ENCODE measurements around the gene OR2B2. TPM values are rescaled to one million over a fixed set of nuclear protein-coding genes. Genes with fewer than 3 reads are reported as not detected.
A peak's percentile ranks its signal among the peaks of the same experiment; 100 is the strongest.

OR2B2 gene
- total RNA-seq, 1 donor from 2014 or later = not detected

DNA sequence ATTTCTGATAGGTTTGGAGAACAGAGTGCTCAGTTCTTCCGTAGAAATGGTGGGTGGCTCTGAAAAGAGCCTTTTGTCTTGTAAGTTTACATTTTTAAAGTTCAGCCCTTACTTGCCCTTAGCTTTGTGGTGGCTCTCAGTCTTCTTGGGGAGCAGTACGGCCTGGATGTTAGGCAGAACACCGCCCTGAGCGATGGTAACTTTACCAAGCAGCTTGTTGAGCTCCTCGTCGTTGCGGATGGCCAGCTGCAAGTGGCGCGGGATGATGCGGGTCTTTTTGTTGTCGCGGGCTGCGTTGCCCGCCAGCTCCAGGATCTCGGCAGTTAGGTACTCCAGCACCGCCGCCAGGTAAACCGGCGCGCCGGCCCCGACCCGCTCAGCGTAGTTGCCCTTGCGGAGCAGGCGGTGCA, 19.5 kb downstream of the OR2B2 start:
- TF ChIP-seq, protein P1, sequence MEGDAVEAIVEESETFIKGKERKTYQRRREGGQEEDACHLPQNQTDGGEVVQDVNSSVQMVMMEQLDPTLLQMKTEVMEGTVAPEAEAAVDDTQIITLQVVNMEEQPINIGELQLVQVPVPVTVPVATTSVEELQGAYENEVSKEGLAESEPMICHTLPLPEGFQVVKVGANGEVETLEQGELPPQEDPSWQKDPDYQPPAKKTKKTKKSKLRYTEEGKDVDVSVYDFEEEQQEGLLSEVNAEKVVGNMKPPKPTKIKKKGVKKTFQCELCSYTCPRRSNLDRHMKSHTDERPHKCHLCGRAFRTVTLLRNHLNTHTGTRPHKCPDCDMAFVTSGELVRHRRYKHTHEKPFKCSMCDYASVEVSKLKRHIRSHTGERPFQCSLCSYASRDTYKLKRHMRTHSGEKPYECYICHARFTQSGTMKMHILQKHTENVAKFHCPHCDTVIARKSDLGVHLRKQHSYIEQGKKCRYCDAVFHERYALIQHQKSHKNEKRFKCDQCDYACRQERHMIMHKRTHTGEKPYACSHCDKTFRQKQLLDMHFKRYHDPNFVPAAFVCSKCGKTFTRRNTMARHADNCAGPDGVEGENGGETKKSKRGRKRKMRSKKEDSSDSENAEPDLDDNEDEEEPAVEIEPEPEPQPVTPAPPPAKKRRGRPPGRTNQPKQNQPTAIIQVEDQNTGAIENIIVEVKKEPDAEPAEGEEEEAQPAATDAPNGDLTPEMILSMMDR (conservative IDR thresholded peaks at IDR 0.05; ENCODE audit: low read depth, low read length) = no peak
- no peak for DNase-seq (ENCODE audit: low read depth)
- peak overlapping the region; percentile 71 for H3K4me3 ChIP-seq (ENCODE audit: low read depth, low read length)

DNA sequence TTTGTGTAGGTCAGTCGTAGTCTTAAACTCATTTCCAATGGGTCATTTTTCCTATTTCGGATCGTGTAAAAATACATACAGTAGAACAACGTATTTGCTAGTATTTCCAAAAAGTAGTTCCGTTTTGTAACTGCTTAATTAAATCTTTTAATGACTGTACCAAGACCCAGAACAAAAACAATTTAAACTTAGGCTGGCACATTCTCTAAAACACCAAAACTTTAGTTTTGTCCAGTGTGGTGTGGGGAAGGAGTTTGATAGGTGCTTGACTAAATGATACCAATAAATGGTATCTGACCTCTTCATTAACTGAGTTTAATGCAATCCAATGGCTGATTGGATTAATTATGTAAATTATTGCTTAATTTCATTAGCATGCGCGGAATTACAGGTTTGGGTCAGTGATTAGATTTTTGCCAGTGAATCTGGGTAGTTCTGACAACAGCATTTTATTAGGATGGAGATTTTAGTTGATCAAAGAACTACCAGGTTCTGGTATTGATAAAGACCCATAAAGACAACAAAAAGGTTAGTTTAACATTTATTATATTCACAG, 20.8 kb downstream of the OR2B2 start:
- peak overlapping the region; percentile 58 for H3K4me3 ChIP-seq (ENCODE audit: low read depth, low read length)
- TF ChIP-seq, protein P1 (conservative IDR thresholded peaks at IDR 0.05; ENCODE audit: low read depth, low read length) = no peak
- no peak for DNase-seq (ENCODE audit: low read depth)

DNA sequence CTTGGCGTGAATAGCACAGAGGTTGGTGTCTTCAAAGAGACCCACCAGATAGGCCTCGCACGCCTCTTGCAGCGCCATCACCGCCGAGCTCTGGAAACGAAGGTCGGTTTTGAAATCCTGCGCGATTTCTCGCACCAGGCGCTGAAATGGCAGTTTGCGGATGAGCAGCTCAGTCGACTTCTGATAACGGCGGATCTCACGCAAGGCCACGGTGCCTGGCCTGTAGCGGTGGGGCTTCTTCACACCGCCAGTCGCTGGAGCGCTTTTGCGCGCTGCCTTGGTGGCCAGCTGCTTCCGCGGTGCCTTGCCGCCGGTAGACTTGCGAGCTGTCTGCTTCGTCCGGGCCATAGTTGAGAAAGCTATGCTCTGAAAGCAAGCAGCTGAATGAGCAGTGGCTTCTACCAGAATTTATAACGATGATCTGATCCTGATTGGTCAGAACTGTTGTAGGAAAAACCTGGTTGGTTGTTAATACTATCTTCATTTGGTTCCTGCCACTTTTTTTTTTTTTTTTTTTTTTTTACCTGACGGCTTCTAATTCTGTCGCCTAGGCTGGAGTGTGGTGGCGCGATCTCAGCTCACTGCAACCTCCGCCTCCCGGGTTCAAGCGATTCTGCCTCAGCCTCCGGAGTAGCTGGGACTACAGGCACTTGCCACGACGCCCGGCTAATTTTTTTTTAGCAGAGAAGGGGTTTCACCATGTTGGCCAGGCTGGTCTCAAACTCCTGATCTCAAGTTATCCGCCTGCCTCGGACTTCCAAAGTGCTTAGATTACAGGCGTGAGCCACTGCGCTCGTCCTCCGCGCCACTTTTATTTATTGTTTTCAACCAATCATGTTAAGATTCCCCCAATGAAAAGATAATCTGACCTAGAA, 21.5 kb downstream of the OR2B2 start:
- TF ChIP-seq, protein P1 (conservative IDR thresholded peaks at IDR 0.05; ENCODE audit: low read depth, low read length) = no peak
- peak overlapping the region; percentile 58 for H3K4me3 ChIP-seq (ENCODE audit: low read depth, low read length)
- DNase-seq (ENCODE audit: low read depth) = peak; percentile 88

DNA sequence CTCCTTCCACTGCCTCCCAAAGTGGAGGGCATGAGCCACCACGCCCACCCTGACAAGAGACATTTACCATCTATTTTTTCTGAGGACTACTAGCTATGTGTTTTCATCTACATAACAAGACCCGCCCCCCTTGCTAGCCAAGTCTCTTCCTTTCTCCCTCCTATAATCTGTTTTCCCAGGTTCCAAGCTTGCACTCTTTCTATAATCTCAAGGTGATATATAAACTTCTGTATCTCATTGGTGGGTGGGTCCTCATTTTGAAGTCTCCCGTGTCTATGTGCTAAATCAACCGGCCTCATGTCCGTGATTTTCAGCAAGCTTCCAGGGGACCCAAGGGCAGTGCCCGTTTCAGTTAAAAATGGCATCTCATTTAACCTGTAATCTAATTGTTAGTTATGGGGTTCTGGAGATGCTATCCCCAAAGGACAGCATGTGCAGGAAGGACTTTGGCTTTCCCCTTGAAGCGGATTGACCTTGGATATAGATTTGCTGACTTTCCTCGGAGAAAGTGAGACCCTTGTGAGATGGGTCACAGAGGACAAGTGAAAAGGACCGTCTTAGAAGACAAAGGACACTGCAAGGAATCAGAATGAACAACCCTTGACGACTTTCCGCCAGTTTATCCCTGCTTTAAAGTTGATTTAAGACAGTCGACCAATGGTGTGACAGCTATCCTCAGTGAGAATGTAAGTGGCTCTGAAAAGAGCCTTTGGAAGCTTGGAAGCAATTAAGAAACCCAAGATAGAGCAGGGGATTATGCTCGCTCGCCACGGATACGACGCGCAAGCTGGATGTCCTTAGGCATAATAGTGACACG, 22.4 kb downstream of the OR2B2 start:
- peak overlapping the region; percentile 58 for H3K4me3 ChIP-seq (ENCODE audit: low read depth, low read length)
- TF ChIP-seq, protein P1 (conservative IDR thresholded peaks at IDR 0.05; ENCODE audit: low read depth, low read length) = no peak
- no peak for DNase-seq (ENCODE audit: low read depth)

DNA sequence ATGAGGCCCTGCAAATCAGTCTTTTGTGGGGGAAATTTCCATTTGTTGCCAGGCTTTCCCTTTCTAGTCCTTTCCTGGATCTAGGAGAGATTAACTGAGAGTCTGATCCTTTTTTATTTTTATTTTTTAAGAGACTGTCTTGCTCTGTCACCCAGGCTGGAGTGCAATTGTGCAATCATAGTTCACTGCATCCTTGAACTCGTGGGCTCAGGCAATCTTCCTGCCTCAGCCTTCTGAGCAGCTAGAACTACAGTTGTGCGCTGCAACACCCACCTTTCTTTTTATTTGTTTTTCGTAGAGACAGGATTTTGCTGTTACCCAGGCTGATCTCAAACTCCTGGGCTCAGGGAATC, 22.9 kb downstream of the OR2B2 start:
- no peak for DNase-seq (ENCODE audit: low read depth)
- no peak overlapping the region for H3K4me3 ChIP-seq (ENCODE audit: low read depth, low read length)
- TF ChIP-seq, protein P1 (conservative IDR thresholded peaks at IDR 0.05; ENCODE audit: low read depth, low read length) = no peak

DNA sequence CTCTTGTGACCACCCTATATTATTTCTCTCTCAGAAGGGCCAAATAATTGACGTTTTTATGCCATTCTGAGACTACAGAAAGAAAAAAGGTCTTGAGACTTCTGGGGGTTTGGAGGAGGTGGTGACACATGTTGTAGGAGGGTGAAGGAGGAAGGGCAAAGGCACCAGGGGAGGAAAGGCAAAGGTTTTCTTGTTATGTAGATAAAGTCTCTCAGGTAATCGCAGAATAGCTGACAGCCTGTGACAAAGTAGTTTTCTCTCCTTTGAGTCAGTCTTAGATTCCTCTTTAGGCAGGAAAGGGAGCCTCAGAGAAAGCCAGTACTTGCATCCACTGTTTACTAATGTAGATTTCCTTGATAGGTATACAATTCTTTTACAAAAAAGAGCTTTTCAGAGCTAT, 23.6 kb downstream of the OR2B2 start:
- TF ChIP-seq, protein P1 (conservative IDR thresholded peaks at IDR 0.05; ENCODE audit: low read depth, low read length) = no peak

More for the DNA sequence above, 23.6 kb downstream of the OR2B2 start:
- DNase-seq (ENCODE audit: low read depth) = no peak
- no peak overlapping the region for H3K4me3 ChIP-seq (ENCODE audit: low read depth, low read length)

Data from epithelial cell of proximal tubule (primary cell).